ENCODE data around the gene MYO1F.
"Not testable (repeated sequence)": the region's sequence is repeated elsewhere in the genome, so short reads cannot be mapped to it uniquely, and the experiment has no call there.

MYO1F gene

GRCh38 chr19:8596168-8596567 lies 18.9 kb upstream of the MYO1F start:
- no peak for DNase-seq

DNA sequence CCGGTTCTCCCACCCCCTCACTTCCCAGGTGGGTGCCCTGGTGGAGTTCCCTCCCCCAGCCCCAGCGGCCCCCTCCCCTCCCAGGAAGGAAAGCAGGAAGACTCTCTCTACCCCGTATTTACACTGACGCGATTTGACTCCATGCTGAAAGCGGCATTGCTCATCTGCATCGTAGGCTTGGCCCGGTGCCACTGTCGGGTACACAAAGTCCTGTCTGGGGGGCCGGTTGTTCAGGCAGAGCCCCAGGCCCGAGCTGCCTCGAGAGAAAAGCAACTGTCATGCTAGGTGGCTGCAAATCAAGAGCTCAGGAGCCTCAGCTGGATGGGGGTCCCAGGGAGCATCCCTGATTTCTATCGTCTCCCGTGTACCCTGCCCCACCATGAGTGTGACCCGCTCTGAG lies 18.4 kb upstream of the MYO1F start:
- no peak for DNase-seq

GRCh38 chr19:8593931-8594330 lies 16.7 kb upstream of the MYO1F start:
- no peak for DNase-seq

DNA sequence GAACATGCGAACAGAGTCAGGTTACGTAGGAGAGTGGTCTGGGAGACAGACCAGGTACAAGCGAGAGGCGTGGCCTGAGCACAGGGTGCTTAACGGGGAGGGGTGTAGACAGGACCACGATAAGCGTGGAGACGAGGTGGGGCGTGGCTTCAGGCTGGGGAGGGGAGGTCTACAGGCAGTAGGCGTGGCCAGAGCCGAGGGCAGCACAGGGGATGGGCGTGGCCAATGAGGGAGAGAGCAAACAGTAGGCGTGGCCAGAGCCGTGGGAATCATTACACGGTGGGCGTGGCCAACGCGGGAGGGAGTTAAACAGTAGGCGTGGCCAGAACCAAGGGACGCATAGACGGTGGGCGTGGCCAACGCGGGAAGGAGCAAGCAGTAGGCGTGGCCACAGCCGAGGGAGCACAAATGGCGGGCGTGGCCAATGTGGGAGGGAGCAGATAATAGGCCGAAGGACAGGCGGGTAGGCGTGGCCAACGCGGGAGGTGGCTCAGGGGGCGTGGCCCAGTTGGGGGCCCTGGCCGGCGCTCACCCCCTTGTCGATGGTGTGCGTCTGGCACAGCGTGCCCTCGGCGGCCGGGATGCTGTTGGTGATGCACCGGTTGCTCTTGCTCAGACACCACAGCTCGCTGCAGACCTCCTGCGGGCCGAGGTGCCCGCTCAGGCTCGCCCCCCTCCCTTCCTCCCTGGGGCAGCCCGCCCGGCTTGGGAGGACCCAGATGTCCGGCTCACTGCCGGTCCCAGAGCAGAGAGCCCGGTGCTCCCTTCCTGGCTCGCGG lies 15.2 kb upstream of the MYO1F start:
- no peak for DNase-seq

- no peak for DNase-seq
Measured at GRCh38 chr19:8589177-8589714, 12.0 kb upstream of the MYO1F start.

DNA sequence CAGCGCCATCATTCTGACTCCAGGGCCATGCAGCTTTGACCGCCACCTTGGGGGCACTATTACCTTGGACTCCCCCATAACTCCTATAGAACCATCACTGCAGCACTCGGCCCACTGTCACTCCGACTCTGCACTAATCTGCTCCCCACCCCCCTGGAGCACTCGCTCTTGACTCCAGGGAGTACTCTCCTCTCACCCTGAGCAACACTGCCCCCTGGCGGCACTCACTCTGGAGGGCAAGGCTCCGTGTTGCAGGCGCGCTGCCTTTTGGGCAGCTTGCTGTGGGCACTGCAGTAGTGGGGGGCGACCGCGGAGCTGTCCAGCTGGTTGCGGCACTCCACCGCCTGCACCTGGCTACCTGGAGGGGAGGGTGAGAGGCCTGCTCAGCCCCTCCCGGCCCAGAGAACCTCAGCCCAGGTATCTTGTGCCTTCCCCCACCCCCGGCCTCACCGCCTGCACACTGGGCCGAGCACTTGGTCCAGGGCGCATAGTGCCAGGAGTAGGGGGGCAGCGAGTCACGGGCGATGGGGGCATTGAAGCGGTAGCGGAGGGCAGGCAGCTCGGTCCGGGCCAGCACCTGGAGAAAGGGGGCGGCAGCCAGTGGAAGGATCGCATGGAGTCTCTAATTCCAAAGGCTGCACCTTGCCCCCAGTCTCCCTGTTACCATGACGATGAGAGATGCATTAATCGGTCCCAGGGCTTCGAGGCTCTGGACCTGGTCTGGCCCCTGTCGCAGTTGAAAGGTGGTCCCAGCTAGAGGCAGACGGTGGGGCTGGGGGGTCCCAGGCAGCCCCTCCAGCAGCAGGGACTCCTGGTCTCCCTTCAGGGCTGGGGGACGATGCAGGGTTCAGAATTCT lies 8.9 kb upstream of the MYO1F start:
- no peak for DNase-seq

DNA sequence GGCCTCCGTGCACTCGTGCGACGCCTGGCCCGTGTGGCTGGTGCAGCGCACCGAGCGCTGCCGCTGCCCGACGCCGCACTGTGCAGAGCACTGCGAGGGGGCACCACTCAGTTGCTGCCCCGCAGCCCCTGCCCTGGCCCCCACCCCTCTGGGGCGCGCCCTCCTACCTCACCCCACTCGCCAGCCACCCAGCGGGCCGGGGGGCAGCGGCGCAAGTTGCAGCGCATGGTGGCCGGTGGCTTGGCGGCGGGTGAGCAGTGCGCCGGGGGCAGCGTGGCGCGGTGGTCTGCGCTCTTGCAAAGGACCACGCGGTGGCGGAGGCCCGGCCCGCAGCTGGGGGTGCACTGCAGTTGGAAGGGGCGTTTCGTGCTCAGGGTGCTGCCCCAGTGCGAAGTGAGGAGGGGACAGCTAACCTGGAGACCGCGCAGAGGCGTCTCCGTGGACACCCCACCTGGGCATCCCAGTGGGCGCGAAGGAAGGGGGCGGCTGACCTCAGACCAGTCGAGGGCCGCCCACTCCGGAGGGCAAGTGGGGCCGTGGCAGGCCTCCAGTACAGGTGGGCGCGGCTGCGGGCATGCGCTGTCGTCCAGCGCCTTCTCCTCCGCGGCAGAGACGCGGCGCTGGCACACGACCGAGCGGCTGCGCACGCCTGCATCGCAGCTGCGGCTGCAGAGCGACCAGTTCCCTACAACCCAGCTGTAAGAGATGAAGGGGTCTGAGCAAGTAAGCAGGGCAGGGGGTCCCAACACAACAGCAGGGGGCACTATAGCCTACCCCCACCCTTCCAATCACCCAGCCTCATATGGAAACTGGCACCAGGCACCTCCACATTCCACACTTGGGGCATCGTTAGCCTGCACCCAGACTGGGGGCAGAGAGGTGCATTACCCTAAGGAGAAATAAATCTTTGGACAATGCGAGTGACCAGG lies 8.0 kb upstream of the MYO1F start:
- DNase-seq: no peak

GRCh38 chr19:8580710-8581281 lies 3.6 kb upstream of the MYO1F start:
- DNase-seq: peak; percentile 26

GRCh38 chr19:8578642-8579265 lies 1.5 kb upstream of the MYO1F start:
- DNase-seq: peak; percentile 44

DNA sequence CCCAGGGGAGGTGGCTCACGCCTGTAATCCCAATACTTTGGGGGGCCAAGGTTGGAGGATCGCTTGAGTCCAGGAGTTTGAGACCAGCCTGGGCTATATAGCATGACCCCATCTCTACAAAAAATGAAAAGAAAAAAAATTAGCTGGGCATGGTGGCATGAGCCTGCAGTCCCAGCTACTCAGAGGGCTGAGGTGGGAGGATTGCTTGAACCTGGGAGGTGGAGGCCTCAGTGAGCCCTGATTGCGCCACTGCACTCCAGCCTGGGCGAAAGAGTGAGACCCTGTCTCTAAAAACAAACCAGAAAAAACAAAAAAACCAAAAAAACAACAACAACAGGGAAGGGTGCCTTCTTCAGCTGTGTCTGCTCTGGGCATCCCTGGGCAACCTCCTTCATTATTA lies 499 bp upstream of the MYO1F start:
- DNase-seq: no peak

- DNase-seq: no peak
Measured at GRCh38 chr19:8576273-8576993, 809 bp downstream of the MYO1F start.

DNA sequence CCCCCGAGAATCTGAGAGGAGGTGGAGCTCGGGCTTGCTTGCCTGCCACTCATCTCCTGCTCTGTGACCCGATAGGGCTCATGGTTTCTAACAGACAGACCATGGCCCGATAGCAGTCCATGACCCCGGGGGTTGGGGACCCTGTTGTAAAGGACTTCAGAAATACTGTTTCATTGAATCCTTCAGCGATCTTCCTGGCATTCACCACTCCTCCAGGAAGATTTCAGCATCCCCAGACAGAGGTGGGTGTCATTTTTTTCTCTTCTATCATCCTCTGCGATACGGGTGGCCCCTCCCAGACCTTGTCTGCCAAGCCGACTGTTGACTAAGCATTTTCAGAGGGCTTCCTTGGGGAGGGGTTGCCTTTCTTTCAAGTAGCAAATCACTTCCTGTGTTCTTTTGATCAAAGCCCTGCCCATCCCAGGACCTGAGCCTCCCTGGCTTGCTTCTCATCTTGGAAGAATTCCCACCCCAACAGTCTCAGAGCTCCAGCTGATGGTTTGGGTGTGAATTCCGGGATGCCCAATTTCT lies 1.7 kb downstream of the MYO1F start:
- no peak for DNase-seq

GRCh38 chr19:8574619-8574922 lies 2.7 kb downstream of the MYO1F start:
- not testable (repeated sequence) for DNase-seq

- DNase-seq: no peak
Measured at GRCh38 chr19:8573316-8573715, 3.9 kb downstream of the MYO1F start.

- DNase-seq: no peak
Measured at GRCh38 chr19:8571006-8571411, 6.2 kb downstream of the MYO1F start.

DNA sequence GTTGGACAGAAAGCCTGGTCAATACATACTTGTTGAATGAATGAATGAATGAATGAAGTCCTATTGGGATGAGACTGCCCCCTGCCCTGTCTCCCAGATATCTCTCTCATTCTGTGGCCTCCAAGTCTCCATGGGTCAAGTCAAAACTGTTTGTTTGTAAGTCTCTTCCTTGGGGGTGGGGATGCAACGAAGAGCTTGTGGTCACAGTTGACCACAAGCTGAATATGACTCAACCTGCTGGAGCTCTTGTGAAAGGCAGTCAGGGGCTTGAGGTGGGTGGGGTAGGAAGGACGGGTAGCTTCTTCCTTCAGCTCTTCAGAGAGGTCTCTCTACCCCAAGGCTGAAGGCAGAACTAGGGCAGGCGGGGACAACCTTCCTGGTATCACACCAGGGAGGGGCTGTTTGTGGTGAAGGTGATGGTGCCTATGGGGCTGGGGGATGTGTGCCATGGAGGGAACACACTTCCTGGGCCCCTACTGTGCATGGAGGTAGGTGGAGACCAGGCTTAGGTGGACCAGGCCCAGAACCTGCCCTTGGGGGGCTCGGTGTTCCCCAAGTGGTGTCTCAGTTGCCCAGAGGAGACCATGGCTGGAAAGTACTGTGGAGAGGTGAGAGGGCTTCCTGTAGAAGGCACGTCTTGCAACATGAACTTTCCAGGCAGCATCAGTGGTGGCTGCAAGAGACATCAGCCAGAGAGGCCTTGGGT lies 8.0 kb downstream of the MYO1F start:
- no peak for DNase-seq

DNA sequence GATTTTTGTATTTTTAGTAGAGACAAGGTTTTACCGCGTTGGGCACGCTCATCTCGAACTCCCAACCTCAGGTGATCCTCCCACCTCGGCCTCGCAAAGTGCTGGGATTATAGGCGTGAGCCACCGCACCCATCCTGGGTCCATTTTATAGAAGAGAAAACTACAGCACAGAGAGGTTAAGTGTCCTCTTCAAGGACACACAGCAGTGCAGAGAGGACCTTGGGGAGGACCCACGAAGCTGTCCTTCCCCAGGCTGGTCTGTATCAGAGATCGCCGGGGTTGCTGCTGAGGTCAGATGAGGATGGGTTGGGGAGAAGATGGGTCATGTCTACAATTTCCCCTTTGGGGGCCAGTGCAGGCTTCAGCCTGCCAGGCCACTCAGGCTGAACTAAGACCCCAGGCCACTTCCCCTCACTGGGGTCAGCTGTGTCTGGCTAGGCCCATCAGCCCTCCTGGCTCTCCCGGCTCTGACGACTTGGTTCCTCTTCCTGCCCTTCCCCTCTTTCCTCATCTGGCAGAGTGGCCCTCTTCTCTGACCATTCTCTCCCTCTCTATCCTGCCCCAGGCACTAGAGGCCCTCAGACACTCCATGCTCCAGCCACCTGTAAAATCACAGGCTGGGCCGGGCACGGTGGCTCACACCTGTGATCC lies 9.6 kb downstream of the MYO1F start:
- no peak for DNase-seq

- DNase-seq: no peak
Measured at GRCh38 chr19:8566855-8567254, 10.4 kb downstream of the MYO1F start.

GRCh38 chr19:8564866-8565265 lies 12.4 kb downstream of the MYO1F start:
- not testable (repeated sequence) for DNase-seq

Data from NCI-H2029 treated with DMSO at 0.1 percent for 48 hours (cell line).